NCI-H2081 treated with DMSO at 0.1 percent for 48 hours (cell line): ENCODE results near the gene C1QTNF9B.
"Not testable (repeated sequence)": the region's sequence is repeated elsewhere in the genome, so short reads cannot be mapped to it uniquely, and the experiment has no call there.

Experiments
- DNase-seq: peaks from one replicate; lab custom pipeline; 2025; lab: John Stamatoyannopoulos, UW

Gene C1QTNF9B

DNA sequence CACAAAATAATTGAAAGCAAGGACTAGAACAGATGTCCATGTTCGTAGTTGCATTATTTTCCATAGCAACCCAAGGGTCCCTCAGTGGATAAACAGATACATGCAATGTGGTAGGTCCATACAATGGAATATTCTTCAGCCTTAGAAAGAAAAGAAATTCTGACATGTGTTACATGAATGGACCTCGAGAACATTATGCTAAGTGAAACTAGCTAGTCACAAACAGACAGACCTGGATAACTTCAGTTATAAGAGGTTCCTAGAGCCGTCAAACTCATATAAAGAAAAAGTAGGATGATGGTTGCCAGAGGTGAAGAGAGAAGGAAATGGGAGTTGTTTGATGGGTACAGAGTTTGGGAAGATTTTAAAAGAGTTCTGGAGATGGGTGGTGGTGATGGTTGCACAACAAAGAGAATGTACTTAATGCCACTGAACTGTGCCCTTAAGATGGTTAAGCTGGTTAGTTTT is at the start of gene C1QTNF9B:
Gene C1QTNF9B (minus strand): TSS at position 51 of the 468 bp plus-strand sequence.
- not testable (repeated sequence) for DNase-seq

DNA sequence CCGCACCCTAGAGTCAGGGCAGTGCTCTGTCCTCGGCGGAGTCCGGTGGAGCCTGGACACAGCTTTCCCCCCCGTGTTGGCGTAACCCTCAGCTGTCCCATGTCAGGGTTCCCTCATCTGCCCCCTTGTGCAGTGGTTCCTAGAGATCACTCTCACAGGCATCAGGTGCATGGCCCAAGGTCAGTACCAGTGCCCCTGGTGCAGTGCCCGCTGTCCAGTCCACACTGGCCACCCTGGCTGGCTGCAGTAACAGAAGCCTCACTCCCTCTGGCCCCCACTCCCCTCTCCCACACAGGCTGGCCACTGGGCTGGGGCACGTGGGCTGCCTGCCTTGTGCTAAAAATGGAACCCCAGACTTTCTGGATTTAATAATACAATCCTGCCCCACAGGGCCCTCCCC is 49.6 kb upstream of the C1QTNF9B start:
- DNase-seq, result no peak

- no peak for DNase-seq
These were observed 48.8 kb upstream of the C1QTNF9B start for GRCh38 chr13:23946067-23946466.

GRCh38 chr13:23945612-23946011 is 48.3 kb upstream of the C1QTNF9B start:
- no peak for DNase-seq

DNA sequence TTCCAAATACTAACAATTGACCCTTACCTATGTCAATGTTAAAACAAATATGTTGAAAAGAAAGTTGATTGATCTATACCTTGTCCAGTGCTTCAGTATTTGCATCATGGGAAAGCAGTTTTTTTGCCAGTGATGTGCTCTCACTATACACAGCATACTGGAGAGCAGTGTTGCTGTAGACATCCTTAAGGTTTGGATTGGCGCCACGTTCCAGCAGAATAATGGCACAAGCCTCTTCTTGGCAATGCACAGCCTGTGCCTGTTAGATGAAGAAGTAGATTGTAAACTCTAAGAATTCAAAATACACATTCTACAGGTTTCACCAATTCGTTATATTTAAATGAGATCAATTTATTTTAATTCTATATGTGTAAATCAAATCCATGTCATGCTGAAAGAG is 43.9 kb upstream of the C1QTNF9B start:
- no peak for DNase-seq

DNA sequence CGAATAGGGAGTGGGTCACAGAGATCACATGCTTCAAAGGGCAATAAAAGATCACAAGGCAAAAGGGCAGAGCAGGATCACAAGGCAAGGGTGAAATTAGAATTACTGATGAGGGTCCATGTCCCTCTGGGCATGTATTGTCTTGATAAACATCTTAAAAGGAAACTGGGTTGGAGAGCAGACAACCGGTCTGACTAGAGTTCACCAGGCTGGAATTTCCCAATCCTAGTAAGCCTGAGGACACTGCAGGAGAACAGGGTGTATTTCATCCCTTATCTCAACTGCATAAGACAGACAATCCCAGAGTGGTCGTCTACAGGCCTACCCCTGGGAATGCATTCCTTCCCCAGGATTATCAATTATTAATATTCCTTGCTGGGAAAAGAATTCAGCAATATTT is 42.4 kb upstream of the C1QTNF9B start:
- not testable (repeated sequence) for DNase-seq

- no peak for DNase-seq
These were observed 37.2 kb upstream of the C1QTNF9B start for GRCh38 chr13:23934520-23934919.

- no peak for DNase-seq
These were observed 31.7 kb upstream of the C1QTNF9B start for GRCh38 chr13:23928985-23929384.

DNA sequence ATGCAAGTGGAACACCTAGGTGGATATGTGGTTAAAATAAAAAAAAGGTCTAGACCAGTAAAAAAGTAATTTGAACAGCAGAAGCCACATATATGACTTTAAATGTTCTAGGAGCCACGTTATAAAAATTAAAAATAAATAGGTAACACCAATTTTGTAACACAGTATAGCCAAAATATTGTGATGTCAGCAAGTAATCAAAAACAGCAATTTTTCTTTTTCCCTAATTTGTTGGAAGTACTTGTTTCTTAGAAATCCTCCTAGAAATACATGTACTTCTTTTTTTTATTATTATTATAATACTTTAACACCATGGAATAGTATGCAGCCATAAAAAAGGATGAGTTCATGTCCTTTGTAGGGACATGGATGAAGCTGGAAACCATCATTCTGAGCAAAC is 25.7 kb upstream of the C1QTNF9B start:
- DNase-seq, result no peak

DNA sequence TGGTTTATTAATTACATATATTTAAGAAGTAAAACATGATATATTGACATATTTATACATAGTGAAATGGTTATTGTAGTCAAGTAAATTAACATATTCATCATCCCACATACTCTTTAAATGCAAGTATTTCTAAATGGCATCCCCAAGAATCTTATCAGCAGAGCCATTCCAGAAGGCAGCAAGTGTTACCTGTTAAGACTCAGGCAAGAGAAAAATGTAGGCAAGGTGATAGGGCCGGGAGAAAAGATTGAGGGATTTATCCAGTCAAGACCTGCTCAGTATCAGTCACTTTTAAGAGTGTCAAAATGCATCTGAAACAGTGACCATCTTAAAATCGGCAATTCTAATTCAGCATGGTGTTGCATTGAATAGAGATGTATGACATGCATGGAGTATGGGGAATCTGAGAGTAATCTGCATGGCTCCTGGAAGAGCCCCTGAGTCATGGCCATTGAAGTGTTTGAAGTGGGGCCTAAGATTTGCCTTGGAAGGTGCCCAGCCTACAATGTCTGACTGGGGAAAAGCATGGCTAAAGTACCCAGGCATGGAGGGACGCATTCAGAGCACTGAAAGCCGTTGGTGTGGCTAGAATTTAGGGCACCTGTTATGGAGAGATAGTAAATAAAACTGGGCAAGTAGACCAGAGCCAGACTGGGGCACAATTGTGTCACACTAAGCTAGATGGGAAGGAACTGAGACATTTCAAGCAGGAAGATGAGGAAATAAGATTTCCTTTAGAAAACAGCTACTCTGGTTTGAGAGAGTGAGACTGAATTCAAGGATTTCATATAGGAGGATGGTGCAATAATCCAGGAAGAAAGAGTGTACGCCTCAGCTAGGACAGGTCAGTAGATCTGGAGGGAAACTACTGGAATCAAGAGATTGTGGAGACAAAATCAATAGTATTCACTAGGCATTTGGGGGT is 25.0 kb upstream of the C1QTNF9B start:
- DNase-seq, result no peak

GRCh38 chr13:23921451-23921888 is 24.2 kb upstream of the C1QTNF9B start:
- no peak for DNase-seq

DNA sequence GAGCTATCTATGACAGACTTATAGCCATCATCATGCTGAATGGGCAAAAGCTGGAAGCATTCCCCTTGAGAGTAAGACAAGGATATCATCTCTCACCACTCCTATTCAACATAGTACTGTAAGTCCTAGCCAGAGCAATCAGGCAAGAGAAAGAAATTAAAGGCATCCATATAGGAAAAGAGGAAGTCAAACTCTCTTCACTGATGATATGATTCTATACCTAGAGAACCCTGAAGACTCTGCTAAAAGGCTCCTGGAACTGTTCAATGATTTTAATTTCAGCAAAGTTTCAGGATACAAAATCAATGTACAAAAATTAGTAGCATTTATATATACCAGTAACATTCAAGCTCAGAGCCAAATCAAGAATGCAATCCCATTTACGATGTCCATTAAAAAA is 21.7 kb upstream of the C1QTNF9B start:
- DNase-seq, result no peak

DNA sequence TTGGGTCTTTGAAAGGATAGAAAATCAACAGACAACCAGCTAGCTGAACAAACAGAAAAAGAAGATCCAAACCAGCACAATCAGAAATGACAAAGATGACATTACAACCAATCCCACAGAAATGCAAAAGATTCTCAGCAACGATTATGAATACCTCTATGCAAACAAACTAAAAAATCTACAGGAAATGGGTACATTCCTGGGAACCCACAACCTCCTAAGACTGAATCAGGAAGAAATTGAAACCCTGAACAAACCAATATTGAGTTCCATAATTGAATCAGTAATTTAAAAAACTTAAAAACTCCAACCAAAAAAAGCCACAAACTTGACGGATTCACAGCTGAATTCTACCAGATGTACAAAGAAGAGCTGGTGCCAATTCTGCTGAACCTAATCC is 20.9 kb upstream of the C1QTNF9B start:
- DNase-seq, result no peak

DNA sequence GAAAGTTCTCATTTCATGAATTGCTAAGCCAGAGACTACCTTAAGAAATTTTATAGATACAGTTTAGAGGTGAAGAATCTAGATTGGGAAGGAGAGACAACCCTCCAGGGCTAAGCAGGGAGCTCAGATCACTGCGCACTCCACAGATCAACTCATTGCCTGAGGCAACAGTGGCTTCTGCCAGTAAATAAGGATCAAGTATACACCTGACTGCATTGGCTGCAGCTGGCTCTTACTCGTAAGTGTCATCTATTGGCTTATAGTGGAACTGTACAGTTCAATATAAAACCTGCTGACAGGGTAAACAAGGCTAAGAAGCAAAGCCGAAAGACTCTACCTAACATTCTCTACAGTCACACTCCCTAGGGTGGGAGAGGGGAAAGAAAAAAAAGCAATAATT is 18.0 kb upstream of the C1QTNF9B start:
- DNase-seq, result no peak

GRCh38 chr13:23912469-23912868 is 15.2 kb upstream of the C1QTNF9B start:
- no peak for DNase-seq

- DNase-seq, result no peak
These were observed 12.3 kb upstream of the C1QTNF9B start for GRCh38 chr13:23909606-23910005.

GRCh38 chr13:23905766-23906165 is 8.5 kb upstream of the C1QTNF9B start:
- no peak for DNase-seq

GRCh38 chr13:23903906-23904280 is 6.6 kb upstream of the C1QTNF9B start:
- no peak for DNase-seq

GRCh38 chr13:23902975-23903905 is 5.9 kb upstream of the C1QTNF9B start:
- DNase-seq, result no peak

DNA sequence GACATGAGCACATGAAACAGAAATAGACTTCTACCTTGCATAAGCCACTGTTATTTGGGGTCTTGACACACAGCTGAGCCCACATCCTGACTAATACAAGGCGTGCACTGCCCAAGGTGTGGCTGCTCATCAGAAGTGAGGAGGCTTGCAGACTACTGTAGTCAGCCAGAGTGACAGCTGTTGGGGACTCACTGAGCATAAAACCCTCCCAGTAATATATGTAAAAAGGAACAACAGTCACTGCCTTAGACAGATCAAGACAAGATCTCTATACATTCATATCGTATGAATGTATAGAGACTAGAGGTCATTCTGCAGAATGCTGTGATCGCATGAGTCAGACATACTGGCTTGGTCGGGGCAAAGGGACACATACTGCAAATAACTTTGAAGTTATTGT is 4.1 kb upstream of the C1QTNF9B start:
- no peak for DNase-seq

- no peak for DNase-seq
These were observed 2.3 kb upstream of the C1QTNF9B start for GRCh38 chr13:23899555-23899954.

DNA sequence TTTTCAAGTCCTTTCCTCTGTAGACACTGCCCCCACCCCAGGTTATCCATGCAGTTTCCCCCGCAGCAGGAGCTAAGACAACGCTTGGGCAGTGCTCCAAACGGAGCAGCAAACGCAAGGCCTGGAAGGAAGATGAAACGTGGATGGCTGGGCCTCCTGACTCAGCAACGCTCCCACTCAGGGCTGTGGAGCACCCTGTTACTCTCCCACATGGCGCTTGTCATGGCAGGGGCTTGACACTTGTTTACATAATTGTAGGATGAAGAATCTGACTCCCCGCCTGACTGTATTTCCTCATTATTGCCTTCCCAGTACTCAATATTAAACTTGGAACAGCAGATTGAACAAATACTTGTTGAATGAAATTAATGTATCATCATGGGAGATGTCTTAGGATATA is 799 bp upstream of the C1QTNF9B start:
- no peak for DNase-seq

- DNase-seq, result not testable (repeated sequence)
These were observed 2.6 kb downstream of the C1QTNF9B start for GRCh38 chr13:23894746-23895145.
